Measurements from ENCODE around the gene ARX.

DNA sequence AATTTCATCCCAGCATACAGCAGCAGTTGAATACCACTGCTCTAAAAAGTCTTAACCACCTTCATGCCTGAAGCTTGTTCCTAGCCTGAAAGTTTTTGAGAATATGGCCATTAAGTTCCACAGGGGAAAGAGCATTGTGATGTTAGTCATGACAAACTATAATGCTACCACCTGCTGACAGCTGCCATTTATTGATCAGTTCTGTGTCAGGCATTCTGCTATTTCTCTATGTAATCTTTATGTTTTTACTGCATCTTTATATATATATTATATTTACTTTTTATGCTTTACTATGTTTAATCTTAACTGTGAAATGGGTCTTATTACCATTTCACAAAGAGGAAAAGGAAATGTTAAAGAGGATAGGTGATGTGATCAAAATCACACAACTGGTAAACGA lies 54.0 kb downstream of the ARX start:
- no peak for TF ChIP-seq EZH2 (IDR thresholded peaks at IDR 0.05; ENCODE audit: insufficient read depth, poor library complexity, severe bottlenecking)
- TF ChIP-seq EZH2phosphoT487 (IDR thresholded peaks at IDR 0.05; ENCODE audit: insufficient read depth, low read depth): no peak

All from GM23248 (cell line).